ENCODE results near the gene XDH.

DNA sequence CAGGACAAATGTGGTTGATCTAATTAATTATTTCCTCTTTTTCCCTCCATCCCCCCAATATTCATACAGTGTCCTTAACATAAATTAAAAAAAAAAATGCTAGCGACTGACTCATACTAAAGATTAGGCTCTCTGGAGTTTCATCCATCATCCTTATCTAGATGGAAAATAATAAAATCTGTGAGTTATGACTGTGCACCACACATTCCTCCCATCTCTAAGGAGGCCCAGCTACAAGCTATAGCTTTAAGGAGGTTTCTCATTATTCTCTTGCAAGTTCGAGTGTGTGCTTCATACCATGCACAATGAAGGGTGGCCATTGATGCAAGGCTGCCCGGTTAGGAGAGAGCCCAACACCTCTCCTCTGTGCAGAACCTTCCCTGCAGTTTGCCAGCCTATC lies 77.3 kb downstream of the XDH start:
- TF ChIP-seq GABPA (IDR thresholded peaks at IDR 0.05; ENCODE audit: low read depth), result no peak
- TF ChIP-seq, protein P1, sequence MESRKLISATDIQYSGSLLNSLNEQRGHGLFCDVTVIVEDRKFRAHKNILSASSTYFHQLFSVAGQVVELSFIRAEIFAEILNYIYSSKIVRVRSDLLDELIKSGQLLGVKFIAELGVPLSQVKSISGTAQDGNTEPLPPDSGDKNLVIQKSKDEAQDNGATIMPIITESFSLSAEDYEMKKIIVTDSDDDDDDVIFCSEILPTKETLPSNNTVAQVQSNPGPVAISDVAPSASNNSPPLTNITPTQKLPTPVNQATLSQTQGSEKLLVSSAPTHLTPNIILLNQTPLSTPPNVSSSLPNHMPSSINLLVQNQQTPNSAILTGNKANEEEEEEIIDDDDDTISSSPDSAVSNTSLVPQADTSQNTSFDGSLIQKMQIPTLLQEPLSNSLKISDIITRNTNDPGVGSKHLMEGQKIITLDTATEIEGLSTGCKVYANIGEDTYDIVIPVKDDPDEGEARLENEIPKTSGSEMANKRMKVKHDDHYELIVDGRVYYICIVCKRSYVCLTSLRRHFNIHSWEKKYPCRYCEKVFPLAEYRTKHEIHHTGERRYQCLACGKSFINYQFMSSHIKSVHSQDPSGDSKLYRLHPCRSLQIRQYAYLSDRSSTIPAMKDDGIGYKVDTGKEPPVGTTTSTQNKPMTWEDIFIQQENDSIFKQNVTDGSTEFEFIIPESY (IDR thresholded peaks at IDR 0.05; ENCODE audit: borderline replicate concordance, low read depth), result peak; percentile 86; the same call in 1 of the 2 replicates
- TF ChIP-seq, protein P2, sequence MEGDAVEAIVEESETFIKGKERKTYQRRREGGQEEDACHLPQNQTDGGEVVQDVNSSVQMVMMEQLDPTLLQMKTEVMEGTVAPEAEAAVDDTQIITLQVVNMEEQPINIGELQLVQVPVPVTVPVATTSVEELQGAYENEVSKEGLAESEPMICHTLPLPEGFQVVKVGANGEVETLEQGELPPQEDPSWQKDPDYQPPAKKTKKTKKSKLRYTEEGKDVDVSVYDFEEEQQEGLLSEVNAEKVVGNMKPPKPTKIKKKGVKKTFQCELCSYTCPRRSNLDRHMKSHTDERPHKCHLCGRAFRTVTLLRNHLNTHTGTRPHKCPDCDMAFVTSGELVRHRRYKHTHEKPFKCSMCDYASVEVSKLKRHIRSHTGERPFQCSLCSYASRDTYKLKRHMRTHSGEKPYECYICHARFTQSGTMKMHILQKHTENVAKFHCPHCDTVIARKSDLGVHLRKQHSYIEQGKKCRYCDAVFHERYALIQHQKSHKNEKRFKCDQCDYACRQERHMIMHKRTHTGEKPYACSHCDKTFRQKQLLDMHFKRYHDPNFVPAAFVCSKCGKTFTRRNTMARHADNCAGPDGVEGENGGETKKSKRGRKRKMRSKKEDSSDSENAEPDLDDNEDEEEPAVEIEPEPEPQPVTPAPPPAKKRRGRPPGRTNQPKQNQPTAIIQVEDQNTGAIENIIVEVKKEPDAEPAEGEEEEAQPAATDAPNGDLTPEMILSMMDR (IDR thresholded peaks at IDR 0.05), result no peak
- no peak for TF ChIP-seq EZH2phosphoT487 (IDR thresholded peaks at IDR 0.05; ENCODE audit: borderline replicate concordance, low read depth)
- TF ChIP-seq SMC3 (IDR thresholded peaks at IDR 0.05; ENCODE audit: low read depth, low read length), result no peak
- no peak for TF ChIP-seq RAD21 (IDR thresholded peaks at IDR 0.05; ENCODE audit: low read length)
- TF ChIP-seq RFX5 (IDR thresholded peaks at IDR 0.05; ENCODE audit: low read length), result no peak
- peak in 1 of 2 experiments; percentile 99; a peak in 2 of 4 replicates for TF ChIP-seq EP300 (IDR thresholded peaks at IDR 0.05; ENCODE audit: borderline replicate concordance in 1 of 2, low read depth in 1 of 2, low read length in 1 of 2)

Measured in SK-N-SH (cell line).